AG09309 (cell line): Measurements from ENCODE around the gene TLR6.

Experiments used
- DNase-seq: peaks from one replicate; pipeline ENCODE4 v3.0.0-alpha.2; 2010; ENCODE audit warnings: low read depth
- H3K4me3 ChIP-seq: 2 replicates; pipeline ENCODE4 v1.5.1; 2011; ENCODE audit warnings: mild to moderate bottlenecking, low read depth, low read length, moderate library complexity; ENCODE audit not compliant: control insufficient read depth
- TF ChIP-seq, protein P1 (sequence below): IDR thresholded peaks from 2 replicates; pipeline ENCODE4 v1.5.1; 2011; ENCODE audit warnings: mild to moderate bottlenecking, low read depth, low read length, inconsistent platforms; ENCODE audit not compliant: insufficient read depth, control insufficient read depth; ENCODE audit errors: missing control alignments

Gene TLR6

DNA sequence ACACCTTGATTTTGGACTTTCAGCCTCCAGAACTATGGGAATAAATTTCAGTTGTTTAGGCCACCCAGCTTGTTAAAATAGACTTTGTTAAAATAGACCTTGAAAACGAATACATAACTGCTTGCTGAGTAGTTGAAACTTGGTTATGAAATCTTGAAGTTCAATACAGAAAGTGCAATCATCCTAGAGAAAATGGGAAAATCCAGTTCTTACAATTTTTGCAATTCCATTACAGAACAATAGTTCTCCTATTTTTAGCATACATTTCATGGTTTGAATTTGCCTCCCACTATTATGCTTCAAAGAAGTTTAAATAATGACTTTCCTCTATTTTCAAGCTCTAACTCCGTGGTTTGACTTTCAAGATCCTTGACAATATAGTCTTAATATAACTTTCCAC lies 62.6 kb downstream of the TLR6 start:
- DNase-seq = no peak
- TF ChIP-seq, protein P1, sequence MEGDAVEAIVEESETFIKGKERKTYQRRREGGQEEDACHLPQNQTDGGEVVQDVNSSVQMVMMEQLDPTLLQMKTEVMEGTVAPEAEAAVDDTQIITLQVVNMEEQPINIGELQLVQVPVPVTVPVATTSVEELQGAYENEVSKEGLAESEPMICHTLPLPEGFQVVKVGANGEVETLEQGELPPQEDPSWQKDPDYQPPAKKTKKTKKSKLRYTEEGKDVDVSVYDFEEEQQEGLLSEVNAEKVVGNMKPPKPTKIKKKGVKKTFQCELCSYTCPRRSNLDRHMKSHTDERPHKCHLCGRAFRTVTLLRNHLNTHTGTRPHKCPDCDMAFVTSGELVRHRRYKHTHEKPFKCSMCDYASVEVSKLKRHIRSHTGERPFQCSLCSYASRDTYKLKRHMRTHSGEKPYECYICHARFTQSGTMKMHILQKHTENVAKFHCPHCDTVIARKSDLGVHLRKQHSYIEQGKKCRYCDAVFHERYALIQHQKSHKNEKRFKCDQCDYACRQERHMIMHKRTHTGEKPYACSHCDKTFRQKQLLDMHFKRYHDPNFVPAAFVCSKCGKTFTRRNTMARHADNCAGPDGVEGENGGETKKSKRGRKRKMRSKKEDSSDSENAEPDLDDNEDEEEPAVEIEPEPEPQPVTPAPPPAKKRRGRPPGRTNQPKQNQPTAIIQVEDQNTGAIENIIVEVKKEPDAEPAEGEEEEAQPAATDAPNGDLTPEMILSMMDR = no peak

DNA sequence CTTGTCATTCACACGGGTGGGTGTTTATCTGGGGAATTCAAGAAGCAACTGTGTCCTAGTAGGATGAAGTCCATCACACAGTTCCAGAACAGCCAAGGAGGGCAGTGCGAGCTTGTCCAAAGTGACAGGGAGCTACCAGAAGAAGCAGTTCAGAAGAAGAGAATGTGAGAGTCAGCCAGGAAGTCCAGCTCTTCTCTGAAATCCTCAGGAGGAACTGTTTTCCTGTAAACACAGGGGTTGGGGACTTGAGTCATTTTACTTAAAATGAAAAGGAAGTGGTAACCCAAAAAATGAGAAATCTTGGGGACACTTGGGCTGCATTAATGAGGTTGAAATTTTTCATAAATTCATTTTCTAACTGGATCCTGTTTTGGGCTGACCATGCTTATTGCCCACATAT lies 65.6 kb downstream of the TLR6 start:
- TF ChIP-seq, protein P1 = no peak
- H3K4me3 ChIP-seq = no peak overlapping the region
- no peak for DNase-seq

More for the DNA sequence above, 62.6 kb downstream of the TLR6 start:
- H3K4me3 ChIP-seq = no peak overlapping the region

DNA sequence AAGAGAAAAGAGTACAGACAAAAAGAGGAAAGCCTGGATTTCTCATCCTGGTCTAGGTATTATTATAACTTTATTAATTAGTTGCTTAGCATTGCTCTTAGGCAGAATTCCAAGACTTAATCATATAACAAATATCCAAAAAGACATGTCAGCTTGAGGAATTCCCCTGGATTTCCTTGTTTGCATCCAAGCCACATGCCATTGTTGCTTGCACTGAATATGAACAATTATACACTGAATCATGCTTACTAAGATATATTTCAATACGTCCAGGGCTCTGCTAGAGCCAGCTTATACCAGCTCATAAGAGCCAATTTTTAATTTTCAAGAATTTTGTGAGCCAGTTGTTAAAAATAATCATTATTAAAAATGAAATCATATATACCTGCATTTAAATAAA lies 68.3 kb downstream of the TLR6 start:
- no peak for DNase-seq
- H3K4me3 ChIP-seq = no peak overlapping the region
- TF ChIP-seq, protein P1 = no peak

DNA sequence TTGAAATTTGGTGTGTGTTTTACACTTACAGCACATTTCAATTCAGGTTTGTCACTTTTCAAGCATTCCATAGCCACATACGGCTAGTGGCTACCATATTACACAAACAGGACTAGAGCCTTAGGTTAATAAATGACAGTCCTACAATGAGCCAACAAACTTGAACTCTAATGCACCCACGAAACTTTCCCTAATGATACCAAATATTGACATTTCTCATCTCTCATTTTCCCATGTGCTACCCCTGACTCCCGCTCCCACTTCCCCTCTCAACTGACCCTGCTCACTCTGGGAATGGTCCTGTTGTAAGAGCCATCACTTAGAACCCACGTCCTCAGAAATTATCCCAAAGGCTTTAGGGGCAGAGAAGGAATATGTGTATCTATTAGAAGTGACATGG lies 68.9 kb downstream of the TLR6 start:
- TF ChIP-seq, protein P1 = no peak
- no peak overlapping the region for H3K4me3 ChIP-seq
- no peak for DNase-seq

GRCh38 chr4:38785901-38786402 lies 70.7 kb downstream of the TLR6 start:
- DNase-seq = no peak
- no peak overlapping the region for H3K4me3 ChIP-seq
- TF ChIP-seq, protein P1 = no peak

GRCh38 chr4:38785041-38785790 lies 71.4 kb downstream of the TLR6 start:
- H3K4me3 ChIP-seq = no peak overlapping the region
- no peak for DNase-seq
- TF ChIP-seq, protein P1 = no peak

GRCh38 chr4:38784141-38784540 lies 72.5 kb downstream of the TLR6 start:
- no peak for DNase-seq
- TF ChIP-seq, protein P1 = no peak
- no peak overlapping the region for H3K4me3 ChIP-seq
